ENCODE results near the gene TBC1D30.
A peak's percentile ranks its signal among the peaks of the same experiment; 100 is the strongest.
"Not testable (repeated sequence)": the region's sequence is repeated elsewhere in the genome, so short reads cannot be mapped to it uniquely, and the experiment has no call there.

The TBC1D30 gene

GRCh38 chr12:64824500-64825142 is at the start of gene TBC1D30:
Gene TBC1D30 (plus strand): TSS chr12:64824647. CDS start chr12:64824880, 233 bp downstream.
- no peak for DNase-seq

DNA sequence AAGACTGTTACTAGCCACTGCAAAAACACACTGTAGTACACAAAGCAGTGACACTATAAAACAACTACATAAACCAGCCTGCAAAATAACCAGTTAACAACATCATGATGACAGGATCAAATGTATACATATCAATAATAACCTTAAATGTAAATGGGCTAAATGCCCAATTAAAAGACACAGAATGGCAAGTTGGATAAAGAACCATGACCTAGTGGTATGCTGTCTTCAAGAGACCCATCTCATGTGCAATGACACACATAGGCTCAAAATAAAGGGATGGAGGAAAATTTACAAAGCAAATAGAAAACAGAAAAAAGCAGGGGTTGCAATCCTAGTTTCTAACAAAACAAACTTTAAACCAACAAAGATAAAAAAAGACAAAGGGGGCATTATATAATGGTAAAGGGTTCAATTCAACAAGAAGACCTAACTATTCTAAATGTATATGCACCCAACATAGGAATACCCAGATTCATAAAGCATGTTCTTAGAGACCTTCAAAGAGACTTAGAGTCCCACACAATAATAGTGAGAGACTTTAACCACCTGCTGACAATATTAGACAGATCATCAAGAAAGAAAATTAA is 49.2 kb upstream of the TBC1D30 start:
- DNase-seq, result not testable (repeated sequence)

DNA sequence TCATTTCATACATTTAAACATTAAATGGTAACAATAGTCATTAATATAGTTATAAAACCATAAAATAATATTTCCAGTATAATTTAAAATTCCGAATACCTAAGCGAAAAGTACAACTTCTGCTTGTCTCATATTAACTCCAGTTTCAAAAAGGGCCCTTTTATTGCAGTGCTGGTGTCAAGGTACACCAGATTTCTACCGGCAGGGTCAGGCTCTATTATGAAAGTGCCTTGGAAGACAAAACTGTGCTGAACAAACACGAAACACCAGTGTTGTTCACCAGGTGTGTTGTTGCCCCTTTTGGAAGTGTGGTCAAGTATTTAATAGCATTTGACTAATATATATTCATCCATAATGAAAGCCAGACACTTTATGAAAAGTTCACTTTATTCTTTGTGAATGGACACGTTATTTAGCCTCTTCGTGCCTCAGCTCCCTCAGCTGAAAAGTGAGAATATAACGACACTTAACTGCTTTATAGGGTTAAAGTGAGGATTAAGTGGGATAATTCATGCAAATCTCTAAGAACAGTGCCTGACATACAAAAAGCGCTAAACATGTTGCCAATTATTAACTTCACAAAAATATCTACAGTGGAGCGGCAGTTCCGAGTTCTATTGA is 45.0 kb upstream of the TBC1D30 start:
- DNase-seq, result no peak

GRCh38 chr12:64780132-64780530 is 44.3 kb upstream of the TBC1D30 start:
- DNase-seq, result peak; percentile 3

DNA sequence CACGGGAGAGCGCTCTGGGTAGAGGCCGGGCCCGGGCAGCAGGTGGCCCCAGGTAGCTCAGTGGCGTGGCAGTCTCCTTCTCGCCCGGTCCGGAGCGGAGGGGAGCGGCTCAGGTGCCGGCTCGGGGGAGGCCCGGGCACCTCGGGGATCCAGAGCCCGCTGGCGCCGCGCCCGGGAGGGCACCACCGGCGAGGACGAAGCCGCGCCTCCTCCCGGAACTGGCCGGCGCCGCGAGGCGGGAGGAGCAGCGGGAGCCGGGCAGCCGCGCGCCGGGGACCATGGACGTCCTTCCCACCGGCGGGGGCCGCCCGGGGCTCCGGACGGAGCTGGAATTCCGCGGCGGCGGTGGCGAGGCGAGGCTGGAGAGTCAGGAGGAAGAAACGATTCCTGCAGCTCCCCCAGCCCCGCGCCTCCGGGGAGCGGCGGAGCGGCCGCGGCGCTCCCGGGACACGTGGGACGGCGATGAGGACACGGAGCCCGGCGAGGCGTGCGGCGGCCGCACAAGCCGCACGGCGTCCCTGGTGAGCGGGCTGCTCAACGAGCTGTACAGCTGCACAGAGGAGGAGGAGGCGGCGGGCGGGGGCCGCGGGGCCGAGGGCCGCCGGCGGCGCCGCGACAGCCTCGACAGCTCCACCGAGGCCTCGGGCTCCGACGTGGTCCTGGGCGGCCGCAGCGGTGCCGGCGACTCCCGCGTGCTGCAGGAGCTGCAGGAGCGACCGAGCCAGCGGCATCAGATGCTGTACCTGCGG is 43.7 kb upstream of the TBC1D30 start:
- peak; percentile 51 for DNase-seq

DNA sequence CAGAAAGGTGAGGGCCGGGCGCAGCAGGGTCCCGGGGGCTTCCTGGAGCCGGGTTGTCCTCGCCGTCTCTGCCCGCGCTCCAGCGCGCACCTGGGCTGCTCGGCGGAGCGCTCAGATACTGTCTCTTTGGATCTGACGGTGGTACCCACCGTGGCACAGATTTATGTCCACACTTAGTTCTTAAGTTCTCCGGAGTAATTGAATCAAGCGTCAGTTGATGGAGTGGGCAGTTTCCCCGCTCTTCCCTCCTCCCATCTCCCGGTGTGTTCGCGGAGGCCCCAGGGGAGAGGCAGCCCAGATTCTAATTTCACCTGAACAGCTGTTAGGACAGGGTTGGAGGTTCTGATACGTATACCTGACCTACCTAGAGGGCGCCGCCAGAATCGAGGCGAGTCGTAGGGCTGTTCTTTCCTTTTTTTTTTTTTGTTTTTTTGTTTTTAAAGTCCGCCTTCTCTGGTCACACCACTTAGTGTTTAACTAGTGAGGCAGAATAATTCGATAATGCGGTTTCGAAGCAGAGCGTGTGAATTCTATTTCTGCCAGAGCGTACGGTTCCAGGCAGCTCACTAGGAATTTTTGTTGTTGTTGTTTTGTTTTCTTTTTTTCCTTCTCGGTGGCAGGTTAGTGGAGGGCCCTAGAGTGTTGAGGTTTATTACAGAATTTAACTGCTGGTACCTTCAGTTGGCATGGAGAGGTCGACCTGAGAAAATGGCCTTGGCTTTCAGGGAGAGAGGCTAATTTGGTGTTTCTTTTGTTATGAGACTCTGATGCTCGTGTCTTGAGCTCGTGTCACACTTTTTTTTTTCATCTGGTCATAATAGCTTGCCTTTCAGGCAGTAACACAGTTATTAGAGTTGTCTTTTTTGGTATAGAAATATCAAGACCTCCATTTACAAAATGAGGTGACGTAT is 42.9 kb upstream of the TBC1D30 start:
- peak; percentile 17 for DNase-seq

DNA sequence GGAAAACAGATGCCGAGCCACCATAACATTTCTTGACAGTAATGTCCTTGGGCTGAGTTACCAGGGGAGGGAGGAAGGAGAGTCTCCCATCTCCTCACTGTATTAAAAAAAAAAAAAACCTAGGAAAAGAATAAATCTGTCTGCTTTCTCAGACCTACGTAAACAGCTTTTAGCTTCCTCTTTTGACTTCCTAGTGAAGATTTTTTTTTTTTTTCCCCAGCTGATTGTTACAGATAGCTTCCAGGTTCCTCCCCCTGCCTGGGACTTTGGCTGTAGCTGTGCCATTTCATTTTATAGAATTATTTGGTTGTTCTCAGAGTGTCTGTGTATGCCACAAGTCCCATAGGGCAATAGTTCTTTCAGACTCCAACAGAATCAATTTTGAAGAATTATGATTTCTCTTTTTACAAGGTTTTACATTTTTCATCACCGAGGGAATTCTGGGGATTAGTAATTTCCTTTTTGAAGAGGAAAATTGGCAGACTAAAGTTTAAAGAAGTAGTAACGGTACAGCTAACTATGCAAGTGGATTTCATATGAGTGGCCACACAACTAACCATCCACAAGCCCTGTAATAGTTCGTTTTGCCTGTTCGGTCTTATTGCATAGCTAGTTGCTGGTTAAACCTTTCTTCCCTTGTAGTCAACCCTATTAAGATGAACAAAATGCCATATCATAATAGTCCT is 42.1 kb upstream of the TBC1D30 start:
- DNase-seq, result peak; percentile 83

DNA sequence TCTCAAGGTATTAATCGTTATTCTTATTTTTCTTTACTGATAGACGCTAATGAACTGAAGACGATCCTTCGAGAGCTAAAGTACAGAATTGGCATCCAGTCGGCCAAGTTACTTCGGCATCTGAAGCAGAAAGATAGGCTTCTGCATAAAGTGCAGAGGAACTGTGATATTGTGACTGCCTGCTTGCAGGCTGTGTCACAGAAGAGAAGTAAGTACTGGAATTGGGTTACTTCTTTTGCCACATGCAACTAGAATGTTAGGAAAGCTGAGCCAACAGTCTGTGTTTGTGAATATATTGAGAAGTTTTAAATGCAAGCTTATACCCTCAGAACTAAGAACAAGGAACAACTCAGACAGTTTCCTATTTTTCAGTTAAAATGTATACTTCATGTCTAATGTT is 38.6 kb upstream of the TBC1D30 start:
- DNase-seq, result no peak

DNA sequence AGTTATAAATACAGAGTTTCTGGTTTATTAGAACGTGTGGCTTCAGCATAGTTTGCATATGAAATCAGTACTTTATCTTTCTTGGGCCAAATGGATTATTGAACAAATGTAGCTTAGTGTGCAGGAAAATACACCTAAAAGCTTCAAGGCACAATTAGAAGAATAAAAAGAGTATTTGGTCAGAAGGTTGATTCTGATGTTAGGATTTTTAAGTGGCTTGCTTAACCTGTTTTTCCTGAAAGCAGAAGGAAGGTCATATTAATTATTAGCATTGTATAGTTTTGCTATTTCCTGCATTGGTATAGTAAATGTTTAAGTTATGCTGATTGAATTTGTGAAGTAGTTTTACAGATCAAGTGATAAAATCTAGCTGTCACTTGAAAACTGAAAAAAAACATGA is 34.3 kb upstream of the TBC1D30 start:
- DNase-seq, result no peak

DNA sequence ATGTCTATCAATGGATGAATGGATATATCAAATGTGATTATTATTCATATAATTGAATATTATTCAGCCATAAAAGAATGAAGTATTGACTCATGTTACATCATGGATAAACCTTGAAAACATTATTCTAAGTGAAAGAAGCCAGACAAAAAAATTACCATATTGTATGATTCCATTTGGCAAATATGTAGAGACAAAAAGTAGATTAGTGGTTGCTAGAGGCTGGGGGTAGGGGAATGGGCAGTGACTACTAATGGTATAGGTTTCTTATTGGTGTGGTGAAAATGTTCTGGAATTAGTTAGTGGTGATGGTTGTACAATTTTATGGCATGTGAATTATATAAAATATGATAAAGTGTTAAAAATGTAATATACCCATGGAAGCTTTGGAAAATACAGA is 33.4 kb upstream of the TBC1D30 start:
- no peak for DNase-seq

GRCh38 chr12:64792128-64792527 is 32.3 kb upstream of the TBC1D30 start:
- DNase-seq, result no peak

GRCh38 chr12:64793610-64794009 is 30.8 kb upstream of the TBC1D30 start:
- no peak for DNase-seq

GRCh38 chr12:64794305-64794704 is 30.1 kb upstream of the TBC1D30 start:
- DNase-seq, result no peak

GRCh38 chr12:64796205-64796845 is 28.1 kb upstream of the TBC1D30 start:
- DNase-seq, result peak; percentile 96

GRCh38 chr12:64797156-64797555 is 27.3 kb upstream of the TBC1D30 start:
- DNase-seq, result no peak

DNA sequence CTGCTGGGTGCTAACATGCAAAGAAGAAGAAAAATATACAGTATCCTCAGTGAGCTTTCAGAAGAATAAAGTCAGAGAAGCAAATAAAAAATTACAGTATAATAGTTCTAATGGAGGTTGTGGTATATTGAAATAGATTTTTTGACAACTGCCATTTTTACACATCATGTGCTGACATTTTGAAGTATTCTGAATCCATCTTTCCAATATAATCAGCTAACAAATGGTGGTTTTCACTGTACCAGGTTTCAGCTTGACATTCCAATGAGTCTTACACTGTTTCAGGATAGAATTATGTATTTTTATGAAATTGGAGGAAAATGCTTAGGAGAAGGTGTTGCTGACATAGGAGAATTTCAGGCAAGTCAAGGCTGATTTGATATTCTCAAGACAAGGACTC is 26.3 kb upstream of the TBC1D30 start:
- no peak for DNase-seq

- DNase-seq, result peak; percentile 88
Observed at GRCh38 chr12:64800640-64801039, 23.8 kb upstream of the TBC1D30 start.

DNA sequence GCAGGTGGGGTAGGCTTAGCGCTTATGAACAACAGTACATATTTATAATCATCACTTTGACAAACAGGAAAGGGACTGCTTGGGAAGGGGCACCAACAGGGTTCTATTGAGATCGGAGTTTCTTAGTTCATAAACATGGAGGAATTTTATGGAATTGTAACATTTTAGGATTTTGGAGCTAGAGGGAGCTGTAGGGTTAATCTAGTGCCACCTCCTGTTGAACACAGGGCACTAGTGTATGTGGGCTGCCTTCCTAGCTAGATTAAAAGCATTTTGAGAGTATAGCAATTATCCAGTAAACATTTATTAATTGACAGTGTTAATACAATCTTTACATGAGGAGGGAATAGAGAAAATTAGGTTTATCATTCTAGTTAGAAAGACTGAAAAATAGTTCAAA is 23.1 kb upstream of the TBC1D30 start:
- no peak for DNase-seq

DNA sequence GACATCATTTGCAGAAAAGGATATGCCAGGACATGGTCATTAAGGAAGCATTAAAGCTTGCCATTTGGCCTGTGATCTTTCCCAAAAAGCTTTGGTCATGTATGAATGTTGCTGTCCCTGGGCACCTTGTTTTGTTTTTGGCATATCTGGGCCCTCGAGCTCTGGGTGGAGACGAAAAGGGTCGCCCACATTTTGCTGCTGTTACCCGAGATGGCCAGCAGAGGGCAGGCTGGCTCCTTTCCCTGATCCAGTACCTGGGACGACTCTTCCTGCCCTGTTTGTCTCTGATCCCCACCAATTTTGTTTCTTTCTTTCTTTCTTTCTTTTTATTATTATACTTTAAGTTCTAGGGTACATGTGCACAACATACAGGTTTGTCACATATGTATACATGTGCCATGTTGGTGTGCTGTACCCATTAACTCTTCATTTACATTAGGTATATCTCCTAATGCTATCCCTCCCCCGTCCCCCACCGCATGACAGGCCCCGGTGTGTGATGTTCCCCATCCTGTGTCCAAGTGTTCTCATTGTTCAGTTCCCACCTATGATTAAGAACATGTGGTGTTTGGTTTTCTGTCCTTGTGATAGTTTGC is 22.2 kb upstream of the TBC1D30 start:
- DNase-seq, result peak; percentile 59

- no peak for DNase-seq
Observed at GRCh38 chr12:64806173-64806572, 18.3 kb upstream of the TBC1D30 start.
